Lower leg skin (tissue), 4 donors: ENCODE measurements around the gene STAC2. TPM values are rescaled to one million over a fixed set of nuclear protein-coding genes. Genes with fewer than 3 reads are reported as not detected.

Experiments
- DNase-seq, 2 donors: peaks; one replicate each; pipeline ENCODE4 v3.0.0-alpha.2; 2019; ENCODE audit warnings: low spot score in 2 of 2
- H3K4me3 ChIP-seq: fragments of 200-600 bp; sonication (generic); 2 replicates; pipeline ENCODE4 v1.5.1; 2017; ENCODE audit warnings: mild to moderate bottlenecking, low read depth; ENCODE audit not compliant: poor library complexity, severe bottlenecking
- POLR2A ChIP-seq, 2 donors: fragments of 450-650 bp; IDR thresholded peaks; one replicate each; pipeline ENCODE4 v1.6.1; 2016 to 2017; ENCODE audit warnings: antibody characterized with exemption in 2 of 2, mild to moderate bottlenecking in 1 of 2, moderate library complexity in 1 of 2
- WGBS, 2 donors: methylation state at CpG; one replicate each; pipeline ENCODE4 v1.1.5; 2018; 5-methylcytosine and 5-hydroxymethylcytosine counted together
- intact Hi-C: fragments of 100-400 bp; cut with DNase I; formaldehyde crosslinking; loops from one replicate; pipeline ENCODE4 v1.15.0; 2023; ENCODE audit warnings: low total_unique reads
- total RNA-seq, 4 donors: library from RNA; depleted of rRNA; stranded (reverse); fragments of >200 nt; gene quantifications; one replicate each; pipeline ENCODE4 v1.1.0, GENCODE V29; 2016
- TF ChIP-seq, protein P1 (sequence below), 3 donors: fragments of 450-650 bp; IDR thresholded peaks; one replicate each; pipeline ENCODE4 v1.5.1; 2016; ENCODE audit warnings: antibody characterized with exemption in 3 of 3, mild to moderate bottlenecking in 3 of 3, moderate library complexity in 2 of 3

STAC2 gene
- total RNA-seq, 4 donors from 2014 or later = 2.3 to 35.6 (median 10.8) TPM

DNA sequence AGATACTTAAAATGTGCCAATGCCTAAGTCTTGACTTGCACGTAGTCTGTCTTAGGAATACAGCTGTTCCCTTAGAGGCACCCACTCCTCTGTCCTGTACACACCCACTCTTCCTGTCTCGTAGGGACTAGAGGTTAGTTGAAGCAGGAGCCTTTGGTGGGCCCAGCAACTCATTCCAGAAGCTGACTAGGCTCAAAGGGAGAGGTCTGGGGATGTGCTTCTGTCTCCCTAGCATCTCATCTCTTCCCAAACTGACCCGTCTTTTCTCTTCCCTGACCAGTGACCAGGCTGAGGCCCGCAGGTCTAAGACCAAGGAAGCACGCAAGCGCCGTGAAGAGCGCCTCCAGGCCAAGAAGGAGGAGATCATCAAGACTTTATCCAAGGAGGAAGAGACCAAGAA, 21.5 kb downstream of the STAC2 start:
- WGBS, 2 donors = 75 to 76% methylated on average over 8 of the region's 8 CpGs
- DNase-seq = no peak
- TF ChIP-seq POLR2A (IDR thresholded peaks at IDR 0.05) = no peak
- TF ChIP-seq, protein P1, sequence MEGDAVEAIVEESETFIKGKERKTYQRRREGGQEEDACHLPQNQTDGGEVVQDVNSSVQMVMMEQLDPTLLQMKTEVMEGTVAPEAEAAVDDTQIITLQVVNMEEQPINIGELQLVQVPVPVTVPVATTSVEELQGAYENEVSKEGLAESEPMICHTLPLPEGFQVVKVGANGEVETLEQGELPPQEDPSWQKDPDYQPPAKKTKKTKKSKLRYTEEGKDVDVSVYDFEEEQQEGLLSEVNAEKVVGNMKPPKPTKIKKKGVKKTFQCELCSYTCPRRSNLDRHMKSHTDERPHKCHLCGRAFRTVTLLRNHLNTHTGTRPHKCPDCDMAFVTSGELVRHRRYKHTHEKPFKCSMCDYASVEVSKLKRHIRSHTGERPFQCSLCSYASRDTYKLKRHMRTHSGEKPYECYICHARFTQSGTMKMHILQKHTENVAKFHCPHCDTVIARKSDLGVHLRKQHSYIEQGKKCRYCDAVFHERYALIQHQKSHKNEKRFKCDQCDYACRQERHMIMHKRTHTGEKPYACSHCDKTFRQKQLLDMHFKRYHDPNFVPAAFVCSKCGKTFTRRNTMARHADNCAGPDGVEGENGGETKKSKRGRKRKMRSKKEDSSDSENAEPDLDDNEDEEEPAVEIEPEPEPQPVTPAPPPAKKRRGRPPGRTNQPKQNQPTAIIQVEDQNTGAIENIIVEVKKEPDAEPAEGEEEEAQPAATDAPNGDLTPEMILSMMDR (IDR thresholded peaks at IDR 0.05) = no peak
- no peak overlapping the region for H3K4me3 ChIP-seq
- intact Hi-C loops = no loop called here

DNA sequence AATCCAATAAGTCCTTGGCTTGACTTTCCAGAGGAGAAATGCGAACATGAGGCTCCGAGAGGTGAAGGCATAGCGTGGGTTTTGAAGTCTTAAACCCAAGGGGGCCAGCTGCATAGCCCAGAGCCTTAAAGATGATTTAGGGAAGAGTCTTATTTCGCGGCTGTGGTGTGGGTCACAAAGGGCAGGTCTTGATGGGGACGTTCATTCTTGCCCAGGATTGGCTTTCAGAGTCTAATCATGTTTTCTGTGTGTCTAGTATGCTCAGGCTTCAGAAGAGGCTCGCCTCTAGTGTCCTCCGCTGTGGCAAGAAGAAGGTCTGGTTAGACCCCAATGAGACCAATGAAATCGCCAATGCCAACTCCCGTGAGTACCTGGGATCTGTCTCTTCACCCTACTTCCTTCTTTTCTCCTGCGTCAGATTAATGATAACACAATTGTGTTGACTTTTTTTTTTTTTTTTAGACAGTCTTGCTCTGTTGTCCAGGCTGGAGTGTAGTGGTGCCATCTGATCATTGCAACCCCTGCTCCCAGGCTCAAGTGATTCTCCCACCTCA, 24.7 kb downstream of the STAC2 start:
- WGBS, 2 donors = 30 to 40% methylated on average over 11 of the region's 11 CpGs
- DNase-seq = no peak
- TF ChIP-seq POLR2A (IDR thresholded peaks at IDR 0.05) = no peak
- TF ChIP-seq, protein P1 (IDR thresholded peaks at IDR 0.05) = no peak
- intact Hi-C loops = no loop called here
- peak overlapping the region; percentile 63 for H3K4me3 ChIP-seq

DNA sequence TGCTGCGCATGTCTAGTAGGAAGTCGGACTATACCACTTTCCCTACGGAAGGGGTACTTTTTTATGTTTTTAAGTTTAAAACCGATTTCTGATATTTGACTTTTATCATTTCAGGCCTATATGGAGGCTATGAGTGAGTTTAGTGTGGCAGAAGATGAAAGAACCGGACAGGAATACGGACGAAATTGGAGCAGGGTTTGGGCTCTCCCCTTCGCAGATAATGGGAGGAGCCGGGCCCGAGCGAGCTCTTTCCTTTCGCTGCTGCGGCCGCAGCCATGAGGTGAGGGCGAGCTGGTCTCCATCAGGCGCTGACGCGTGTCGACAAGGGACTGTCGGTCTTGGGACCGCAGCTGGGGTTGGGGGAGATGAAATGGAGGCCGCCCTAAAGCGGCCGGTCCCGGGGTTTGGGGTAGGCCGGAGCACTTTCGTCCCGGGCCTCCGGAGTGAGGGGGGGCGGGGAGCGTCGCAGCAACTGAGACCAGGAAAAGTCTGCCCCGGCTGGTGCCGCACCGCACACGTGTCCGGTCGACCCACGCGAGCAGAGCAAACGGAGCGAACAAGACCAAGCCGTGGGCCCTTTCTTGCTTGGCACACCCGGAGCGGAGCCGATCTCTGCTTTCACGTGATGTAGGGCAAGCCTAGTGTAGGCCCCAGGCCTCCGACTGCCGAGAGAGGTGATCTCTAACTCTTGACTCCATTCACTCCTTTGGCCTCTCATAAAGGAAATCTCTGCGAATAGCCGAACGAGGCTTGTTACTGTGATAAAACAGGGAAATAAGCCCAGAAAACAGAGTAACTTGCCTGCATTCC, 25.5 kb downstream of the STAC2 start, which contains the start of gene RPL19:
Gene RPL19 (plus strand): TSS at position 214 of the 810 bp plus-strand sequence. CDS start 62 bp downstream, at position 276.
- intact Hi-C loops = no loop called here
- peak within 1 kb of the TSS; percentile 63 for H3K4me3 ChIP-seq
- DNase-seq = peak; percentile 70 to 94
- 0% methylated on average over 35 to 47 of the region's 52 CpGs for WGBS, 2 donors
- peak in 1 of 2 donors; percentile 66 for TF ChIP-seq POLR2A (IDR thresholded peaks at IDR 0.05)
- TF ChIP-seq, protein P1 (IDR thresholded peaks at IDR 0.05) = no peak

DNA sequence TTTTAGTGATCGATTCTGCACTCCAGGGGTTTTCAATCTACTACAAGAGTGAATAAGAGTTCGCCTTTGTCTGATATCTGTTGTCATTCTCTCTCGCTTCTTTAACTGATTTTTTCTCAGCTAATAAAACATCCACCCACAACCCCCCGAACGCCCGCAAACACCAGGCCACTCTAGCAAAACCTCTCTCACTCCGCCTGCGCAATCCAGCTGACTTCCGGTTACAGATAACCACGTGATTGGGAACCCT, 26.0 kb downstream of the STAC2 start:
- no peak for TF ChIP-seq POLR2A (IDR thresholded peaks at IDR 0.05)
- TF ChIP-seq, protein P1 (IDR thresholded peaks at IDR 0.05) = no peak
- peak; percentile 94 to 98 for DNase-seq
- H3K4me3 ChIP-seq = no peak overlapping the region
- intact Hi-C loops = no loop called here
- 0 to 1% methylated on average over 10 of the region's 10 CpGs for WGBS, 2 donors

DNA sequence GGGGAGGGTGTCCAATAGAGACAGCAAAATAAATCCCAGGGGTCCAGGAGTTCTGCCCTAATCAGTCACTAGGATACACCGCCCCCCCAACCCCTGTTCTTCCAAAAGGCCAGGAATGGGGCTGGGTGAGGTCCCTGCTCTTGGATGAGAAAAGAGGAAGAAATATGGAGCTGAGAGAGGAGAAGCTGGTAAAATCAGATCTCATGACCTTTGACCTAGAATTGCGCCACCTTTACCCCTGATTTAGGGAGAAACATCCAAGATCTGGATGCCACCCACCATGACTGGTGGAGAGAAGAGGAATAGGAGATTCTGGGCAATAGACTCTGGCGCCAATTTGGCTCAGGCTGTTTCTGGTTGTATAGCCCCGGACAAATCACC, 27.6 kb downstream of the STAC2 start:
- no peak for DNase-seq
- intact Hi-C loops = no loop called here
- 58 to 80% methylated on average over 4 of the region's 4 CpGs for WGBS, 2 donors
- no peak for TF ChIP-seq POLR2A (IDR thresholded peaks at IDR 0.05)
- TF ChIP-seq, protein P1 (IDR thresholded peaks at IDR 0.05) = no peak
- H3K4me3 ChIP-seq = no peak overlapping the region
